Measurements from ENCODE around the gene SDK1.

Gene SDK1

GRCh38 chr7:3283130-3283704 lies 17.8 kb upstream of the SDK1 start:
- in situ Hi-C loops (cut with MboI; ENCODE audit: low sequenced_read_pairs) = no loop called here

- in situ Hi-C loops (cut with MboI; ENCODE audit: low sequenced_read_pairs) = no loop called here
Observed at GRCh38 chr7:3285652-3286051, 15.4 kb upstream of the SDK1 start.

- in situ Hi-C loops (cut with MboI; ENCODE audit: low sequenced_read_pairs) = no loop called here
Observed at GRCh38 chr7:3289996-3290395, 11.1 kb upstream of the SDK1 start.

GRCh38 chr7:3292694-3293093 lies 8.4 kb upstream of the SDK1 start:
- in situ Hi-C loops (cut with MboI; ENCODE audit: low sequenced_read_pairs) = no loop called here

GRCh38 chr7:3294432-3295100 lies 6.5 kb upstream of the SDK1 start:
- in situ Hi-C loops (cut with MboI; ENCODE audit: low sequenced_read_pairs) = no loop called here

GRCh38 chr7:3297105-3297819 lies 3.8 kb upstream of the SDK1 start:
- in situ Hi-C loops (cut with MboI; ENCODE audit: low sequenced_read_pairs) = no loop called here

- in situ Hi-C loops (cut with MboI; ENCODE audit: low sequenced_read_pairs) = no loop called here
Observed at GRCh38 chr7:3300221-3300650, 816 bp upstream of the SDK1 start.

GRCh38 chr7:3301449-3301731 lies 338 bp downstream of the SDK1 start:
- in situ Hi-C loops (cut with MboI; ENCODE audit: low sequenced_read_pairs) = no loop called here

- in situ Hi-C loops (cut with MboI; ENCODE audit: low sequenced_read_pairs) = no loop called here
Observed at GRCh38 chr7:3301831-3302618, 973 bp downstream of the SDK1 start.

- in situ Hi-C loops (cut with MboI; ENCODE audit: low sequenced_read_pairs) = no loop called here
Observed at GRCh38 chr7:3302681-3303320, 1.7 kb downstream of the SDK1 start.

- in situ Hi-C loops (cut with MboI; ENCODE audit: low sequenced_read_pairs) = no loop called here
Observed at GRCh38 chr7:3304131-3304530, 3.1 kb downstream of the SDK1 start.

GRCh38 chr7:3307435-3307834 lies 6.4 kb downstream of the SDK1 start:
- in situ Hi-C loops (cut with MboI; ENCODE audit: low sequenced_read_pairs) = no loop called here

- in situ Hi-C loops (cut with MboI; ENCODE audit: low sequenced_read_pairs) = no loop called here
Observed at GRCh38 chr7:3309140-3309539, 8.1 kb downstream of the SDK1 start.

- in situ Hi-C loops (cut with MboI; ENCODE audit: low sequenced_read_pairs) = no loop called here
Observed at GRCh38 chr7:3309956-3310355, 8.9 kb downstream of the SDK1 start.

- in situ Hi-C loops (cut with MboI; ENCODE audit: low sequenced_read_pairs) = no loop called here
Observed at GRCh38 chr7:3310884-3311283, 9.8 kb downstream of the SDK1 start.

- in situ Hi-C loops (cut with MboI; ENCODE audit: low sequenced_read_pairs) = no loop called here
Observed at GRCh38 chr7:3312583-3312982, 11.5 kb downstream of the SDK1 start.

GRCh38 chr7:3318874-3319273 lies 17.8 kb downstream of the SDK1 start:
- in situ Hi-C loops (cut with MboI; ENCODE audit: low sequenced_read_pairs) = no loop called here

GRCh38 chr7:3321206-3321605 lies 20.2 kb downstream of the SDK1 start:
- in situ Hi-C loops (cut with MboI; ENCODE audit: low sequenced_read_pairs) = no loop called here

GRCh38 chr7:3321745-3322144 lies 20.7 kb downstream of the SDK1 start:
- in situ Hi-C loops (cut with MboI; ENCODE audit: low sequenced_read_pairs) = no loop called here

- in situ Hi-C loops (cut with MboI; ENCODE audit: low sequenced_read_pairs) = no loop called here
Observed at GRCh38 chr7:3326246-3326645, 25.2 kb downstream of the SDK1 start.

GRCh38 chr7:3327099-3327498 lies 26.0 kb downstream of the SDK1 start:
- in situ Hi-C loops (cut with MboI; ENCODE audit: low sequenced_read_pairs) = no loop called here

Measured in hTERT RPE-1 (cell line).